ENCODE results near the gene SLC25A18. TPM values are rescaled to one million over a fixed set of nuclear protein-coding genes. Genes with fewer than 3 reads are reported as not detected.
A peak's percentile ranks its signal among the peaks of the same experiment; 100 is the strongest.

The SLC25A18 gene
- total RNA-seq, 4 donors from 2014 or later: 1.9 to 8.3 (median 5.5) TPM; not detected in 1

- peaks cover 0 to 13% (median 4%) of the 10 kb centered on the region in 4 donors for H3K4me1 ChIP-seq
- H3K4me3 ChIP-seq: peak overlapping the region; percentile 61 to 96 (median 72)
- peak overlapping the region; percentile 95 to 100 (median 96) for H3K27ac ChIP-seq
- DNase-seq: peak in 1 of 3 donors; percentile 59
- peak; percentile 25 to 43 for TF ChIP-seq POLR2A (IDR thresholded peaks at IDR 0.05)
- peak in 1 of 6 experiments; percentile 5 for TF ChIP-seq CTCF (IDR thresholded peaks at IDR 0.05)
- H3K36me3 ChIP-seq: no peaks in the 10 kb centered on the region
- H3K27me3 ChIP-seq: no peaks in the 10 kb centered on the region
- no peaks in the 10 kb centered on the region for H3K9me3 ChIP-seq
Measured at GRCh38 chr22:17639247-17639741, 76.0 kb downstream of the SLC25A18 start.

Other genes with a start within 250 kb of the SLC25A18 start
- 1 to 10 TPM in 1 of 4 donors, under 1 TPM in 3; 0.18 to 5.0 (median 0.69) TPM for gene CECR2, start 194.0 kb upstream of the SLC25A18 start, total RNA-seq
- 10 to 100 TPM; 64.4 to 70.9 (median 66.5) TPM for gene ATP6V1E1, start 65.3 kb downstream of the SLC25A18 start, total RNA-seq
- gene BCL2L13, start 75.3 kb downstream of the SLC25A18 start, total RNA-seq: 10 to 100 TPM; 35.2 to 50.1 (median 38.3) TPM
- gene BID, start 211.0 kb downstream of the SLC25A18 start, total RNA-seq: 10 to 100 TPM; 16.5 to 35.1 (median 27.5) TPM

All from Peyer's patch (tissue), 4 donors.